GM20431 (cell line): ENCODE results near the gene SMTNL2.
"Not testable (repeated sequence)": the region's sequence is repeated elsewhere in the genome, so short reads cannot be mapped to it uniquely, and the experiment has no call there.

Source experiments
- in situ Hi-C: fragments of 300-500 bp; cut with MseI, MboI; formaldehyde crosslinking; loops from one replicate; pipeline ENCODE4 v1.15.0; 2020; ENCODE audit warnings: low sequenced_read_pairs; ENCODE audit not compliant: unreplicated experiment

SMTNL2 gene

GRCh38 chr17:4559139-4559791, 25.1 kb upstream of the SMTNL2 start:
- in situ Hi-C loops = no loop called here

- in situ Hi-C loops = no loop called here
Observed at GRCh38 chr17:4559966-4560365, 24.4 kb upstream of the SMTNL2 start.

GRCh38 chr17:4560421-4560820, 23.9 kb upstream of the SMTNL2 start, which contains the start of gene GGT6:
TSS of gene GGT6 (minus strand) at chr17:4560577. CDS start at chr17:4560521, 56 bp downstream.
- in situ Hi-C loops = no loop called here

GRCh38 chr17:4560837-4561256, 23.5 kb upstream of the SMTNL2 start:
- in situ Hi-C loops = no loop called here

GRCh38 chr17:4562015-4562969, 22.0 kb upstream of the SMTNL2 start:
- in situ Hi-C loops = no loop called here

- in situ Hi-C loops = no loop called here
Observed at GRCh38 chr17:4565209-4566141, 18.9 kb upstream of the SMTNL2 start.

GRCh38 chr17:4566785-4567184, 17.5 kb upstream of the SMTNL2 start:
- in situ Hi-C loops = no loop called here

GRCh38 chr17:4569591-4569990, 14.7 kb upstream of the SMTNL2 start:
- in situ Hi-C loops = no loop called here

GRCh38 chr17:4572131-4572530, 12.2 kb upstream of the SMTNL2 start:
- in situ Hi-C loops = no loop called here

GRCh38 chr17:4573115-4573514, 11.2 kb upstream of the SMTNL2 start:
- in situ Hi-C loops = no loop called here

GRCh38 chr17:4573669-4574068, 10.7 kb upstream of the SMTNL2 start:
- in situ Hi-C loops = no loop called here

- in situ Hi-C loops = no loop called here
Observed at GRCh38 chr17:4574448-4575045, 9.8 kb upstream of the SMTNL2 start.

- in situ Hi-C loops = no loop called here
Observed at GRCh38 chr17:4576161-4576558, 8.2 kb upstream of the SMTNL2 start.

- in situ Hi-C loops = no loop called here
Observed at GRCh38 chr17:4576729-4577322, 7.5 kb upstream of the SMTNL2 start.

- in situ Hi-C loops = no loop called here
Observed at GRCh38 chr17:4577386-4577993, 6.8 kb upstream of the SMTNL2 start.

GRCh38 chr17:4578349-4578748, 6.0 kb upstream of the SMTNL2 start:
- in situ Hi-C loops = not testable (repeated sequence)

- in situ Hi-C loops = no loop called here
Observed at GRCh38 chr17:4579678-4580077, 4.7 kb upstream of the SMTNL2 start.

GRCh38 chr17:4580291-4580690, 4.0 kb upstream of the SMTNL2 start:
- in situ Hi-C loops = no loop called here

- in situ Hi-C loops = no loop called here
Observed at GRCh38 chr17:4582101-4582501, 2.2 kb upstream of the SMTNL2 start.
